ENCODE measurements around the gene DCLK3. TPM values are rescaled to one million over a fixed set of nuclear protein-coding genes. Genes with fewer than 3 reads are reported as not detected.

The DCLK3 gene
- total and polyA plus RNA-seq, 2 of the 4 experiments (the other 2 are of a cell fraction): not detected

DNA sequence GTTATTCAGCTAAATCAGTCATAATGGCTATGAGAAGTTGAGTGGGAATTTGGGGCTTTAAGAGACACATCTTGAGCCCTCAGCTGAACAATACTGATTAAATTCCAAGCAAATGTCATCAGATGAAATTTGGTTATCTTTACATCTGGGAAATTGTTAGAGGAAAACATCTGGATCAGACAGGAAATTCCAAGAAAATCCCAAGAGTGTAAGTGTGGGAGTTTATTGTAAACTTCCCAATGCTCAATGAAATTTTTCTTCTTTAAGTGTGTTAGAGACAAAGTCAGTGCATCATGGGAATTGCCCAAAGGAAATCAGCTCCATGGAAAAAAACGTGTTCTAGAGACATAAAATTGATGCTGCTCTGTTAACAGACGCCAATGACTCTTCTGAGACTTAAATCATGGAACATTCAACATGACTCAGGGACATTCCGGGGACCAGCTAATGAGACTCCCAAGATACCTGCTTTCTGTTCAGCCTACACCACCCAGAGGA is 19.8 kb upstream of the DCLK3 start (continued):
- TF ChIP-seq, protein P1, sequence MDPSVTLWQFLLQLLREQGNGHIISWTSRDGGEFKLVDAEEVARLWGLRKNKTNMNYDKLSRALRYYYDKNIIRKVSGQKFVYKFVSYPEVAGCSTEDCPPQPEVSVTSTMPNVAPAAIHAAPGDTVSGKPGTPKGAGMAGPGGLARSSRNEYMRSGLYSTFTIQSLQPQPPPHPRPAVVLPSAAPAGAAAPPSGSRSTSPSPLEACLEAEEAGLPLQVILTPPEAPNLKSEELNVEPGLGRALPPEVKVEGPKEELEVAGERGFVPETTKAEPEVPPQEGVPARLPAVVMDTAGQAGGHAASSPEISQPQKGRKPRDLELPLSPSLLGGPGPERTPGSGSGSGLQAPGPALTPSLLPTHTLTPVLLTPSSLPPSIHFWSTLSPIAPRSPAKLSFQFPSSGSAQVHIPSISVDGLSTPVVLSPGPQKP (IDR thresholded peaks at IDR 0.05; ENCODE audit: borderline replicate concordance, low read depth, low read length): no peak
- TF ChIP-seq POLR2A (IDR thresholded peaks at IDR 0.05; ENCODE audit: low read depth, low read length): no peak

DNA sequence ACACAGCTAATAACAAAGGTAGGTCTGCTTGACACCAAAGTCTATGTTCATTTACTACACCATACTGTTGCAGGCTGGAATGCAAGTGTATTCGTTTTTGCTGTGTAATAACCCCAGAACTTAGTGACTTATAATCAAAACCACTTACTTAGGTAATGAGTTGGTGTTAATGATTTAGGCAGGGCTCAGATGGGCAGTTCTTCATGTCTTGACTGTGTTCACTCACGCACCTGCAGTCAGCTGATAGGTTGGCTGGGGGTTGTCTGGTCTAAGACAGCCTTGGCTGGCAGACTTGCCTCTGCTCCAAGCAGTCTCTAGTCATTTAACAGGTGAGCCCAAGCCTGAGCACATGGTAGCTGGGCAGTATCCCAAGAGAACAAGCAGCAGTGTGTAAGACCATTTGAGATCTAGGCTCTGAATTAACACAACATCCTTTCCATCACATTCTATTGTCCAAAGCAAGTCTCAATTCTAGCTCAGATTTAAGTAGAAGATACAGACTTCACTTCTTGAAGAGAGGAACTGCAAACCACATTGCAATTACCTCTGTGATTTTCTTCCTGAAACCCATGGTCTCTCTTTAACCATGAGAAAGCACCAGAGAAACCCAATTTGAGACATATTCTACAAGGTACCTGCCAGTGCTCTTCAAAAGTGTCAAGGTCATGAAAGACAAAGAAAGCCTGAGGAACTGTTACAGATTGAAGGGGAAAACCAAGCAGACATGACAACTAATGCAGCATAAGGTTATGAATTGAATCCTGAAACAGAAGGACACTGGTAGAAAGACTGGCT is 13.3 kb upstream of the DCLK3 start:
- Histone ChIP-seq H3K23ac (ENCODE audit: low read depth, low read length) (no peak overlapping the region), H3K9ac (ENCODE audit: low read depth, low read length) (no peak overlapping the region), H2AK9ac (replicated peaks; ENCODE audit: low read depth, low read length, poor library complexity) (no peak overlapping the region), H2AFZ (replicated peaks; ENCODE audit: low read length, poor library complexity) (peak overlapping the region; percentile 67), H4K8ac (ENCODE audit: low read depth in 2 of 2, low read length in 2 of 2) (no peak overlapping the region), H3K27ac (ENCODE audit: insufficient read depth, low read length) (no peak overlapping the region), H2BK120ac (ENCODE audit: low read depth, low read length) (no peak overlapping the region), H3K36me3 (ENCODE audit: control insufficient read depth, insufficient read depth, low read length) (no peaks in the 10 kb centered on the region), H2BK5ac (ENCODE audit: low read depth, low read length, poor library complexity, severe bottlenecking) (no peak overlapping the region), H3K9me1 (ENCODE audit: insufficient read depth, low read length) (no peaks in the 10 kb centered on the region), H2BK15ac (ENCODE audit: low read depth, low read length) (no peak overlapping the region), H4K91ac (ENCODE audit: insufficient read depth, low read depth, low read length) (no peak overlapping the region), H3K4ac (ENCODE audit: low read depth, low read length) (no peak overlapping the region), H3K18ac (ENCODE audit: low read depth, low read length) (no peak overlapping the region), H3K4me2 (ENCODE audit: low read depth, low read length) (no peak overlapping the region), H3K4me3 (ENCODE audit: insufficient read depth, low read depth, low read length) (no peak overlapping the region), H3K56ac (ENCODE audit: extremely low read depth, insufficient read depth, low read length) (no peak overlapping the region), H3K27me3 (ENCODE audit: control insufficient read depth, insufficient read depth, low read length) (peaks cover 4% of the 10 kb centered on the region), H4K20me1 (ENCODE audit: insufficient read depth, low read length) (no peaks in the 10 kb centered on the region), H3K79me1 (ENCODE audit: low read depth in 1 of 2, low read length in 2 of 2) (no peaks in the 10 kb centered on the region), H2AK5ac (ENCODE audit: low read depth, low read length) (no peak overlapping the region), H3K9me3 (ENCODE audit: control insufficient read depth, insufficient read depth, low read length) (no peaks in the 10 kb centered on the region), H4K5ac (ENCODE audit: low read depth, low read length) (no peak overlapping the region), H3K4me1 (ENCODE audit: control insufficient read depth, insufficient read depth, low read length) (no peaks in the 10 kb centered on the region), H3K14ac (replicated peaks; ENCODE audit: low read depth, low read length) (no peak overlapping the region), H2BK20ac (ENCODE audit: low read depth, low read length) (no peak overlapping the region)
- TF ChIP-seq MXI1 (IDR thresholded peaks at IDR 0.05; ENCODE audit: borderline replicate concordance, low read depth, low read length) (no peak), POLR2A (IDR thresholded peaks at IDR 0.05; ENCODE audit: low read depth, low read length) (no peak), RCOR1 (IDR thresholded peaks at IDR 0.05; ENCODE audit: insufficient replicate concordance, low read length) (no peak), RFX5 (IDR thresholded peaks at IDR 0.05; ENCODE audit: low read depth, low read length) (no peak), CEBPB (IDR thresholded peaks at IDR 0.05; ENCODE audit: low read depth, low read length) (no peak), RAD21 (IDR thresholded peaks at IDR 0.05; ENCODE audit: low read length) (no peak), CHD1 (IDR thresholded peaks at IDR 0.05; ENCODE audit: low read depth, low read length) (no peak), MAFK (IDR thresholded peaks at IDR 0.05; ENCODE audit: low read depth, low read length) (no peak), NFE2L2 (IDR thresholded peaks at IDR 0.05; ENCODE audit: low read depth, low read length) (no peak)
- TF ChIP-seq, protein P1 (IDR thresholded peaks at IDR 0.05; ENCODE audit: borderline replicate concordance, low read depth, low read length): no peak
- DNase-seq: no peak
- in situ Hi-C loops (cut with MboI; ENCODE audit: low sequenced_read_pairs): no loop called here
- dilution Hi-C loops (cut with HindIII; ENCODE audit: low sequenced_read_pairs, unreplicated experiment): no loop called here
- ATAC-seq (ENCODE audit: low read depth): no peak
- ChIA-PET CTCF (no interaction called here), POLR2A (ENCODE audit: unreplicated experiment) (no interaction called here)
- no CpG with 5 or more reads among the region's 2 CpGs for WGBS, 2 experiments (ENCODE audit: extremely low coverage in 2 of 2, insufficient read length in 1 of 2)
- no TSS peak for BruUV-seq (replicated peaks)
- intact Hi-C loops (cut with micrococcal nuclease): no loop called here
